Hepatocyte (in vitro differentiated cells): Measurements from ENCODE around the gene SIK2. TPM values are rescaled to one million over a fixed set of nuclear protein-coding genes. Genes with fewer than 3 reads are reported as not detected.

ENCODE experiments used
- DNase-seq: peaks from one replicate; pipeline ENCODE4 v3.0.0-alpha.2; 2016; ENCODE audit warnings: low spot score
- H2AFZ ChIP-seq: fragments of 200-600 bp; sonication (generic); 2 replicates; pipeline ENCODE4 v1.6.0; 2016; ENCODE audit warnings: antibody characterized with exemption, mild to moderate bottlenecking
- H3K27ac ChIP-seq: fragments of 200-600 bp; sonication (generic); 2 replicates; pipeline ENCODE4 v1.5.1; 2016; ENCODE audit warnings: mild to moderate bottlenecking
- H3K27me3 ChIP-seq: fragments of 200-600 bp; sonication (generic); 2 replicates; pipeline ENCODE4 v1.6.1; 2016
- H3K36me3 ChIP-seq: fragments of 200-600 bp; sonication (generic); replicated peaks from 2 replicates; pipeline ENCODE4 v1.5.1; 2016; ENCODE audit warnings: low read depth; ENCODE audit not compliant: insufficient read depth
- H3K4me1 ChIP-seq: fragments of 200-600 bp; sonication (generic); 2 replicates; pipeline ENCODE4 v1.5.1; 2016; ENCODE audit warnings: mild to moderate bottlenecking, moderate library complexity; ENCODE audit not compliant: insufficient read depth
- H3K4me2 ChIP-seq: fragments of 200-600 bp; sonication (generic); 2 replicates; pipeline ENCODE4 v1.6.0; 2016
- H3K4me3 ChIP-seq: fragments of 200-600 bp; sonication (generic); 2 replicates; pipeline ENCODE4 v1.5.1; 2016; ENCODE audit warnings: mild to moderate bottlenecking
- H3K79me2 ChIP-seq: fragments of 200-600 bp; sonication (generic); 2 replicates; pipeline ENCODE4 v1.6.0; 2017; ENCODE audit warnings: mild to moderate bottlenecking
- H3K9me2 ChIP-seq: fragments of 200-600 bp; sonication (generic); replicated peaks from 2 replicates; pipeline ENCODE4 v1.6.0; 2017; ENCODE audit warnings: mild to moderate bottlenecking; ENCODE audit not compliant: insufficient read depth
- H3K9me3 ChIP-seq: fragments of 200-600 bp; sonication (generic); 2 replicates; pipeline ENCODE4 v1.5.1; 2016; ENCODE audit warnings: low read depth, mild to moderate bottlenecking
- H4K20me1 ChIP-seq: fragments of 200-600 bp; sonication (generic); 2 replicates; pipeline ENCODE4 v1.6.0; 2016; ENCODE audit warnings: mild to moderate bottlenecking; ENCODE audit not compliant: insufficient read depth, poor library complexity, severe bottlenecking
- CTCF ChIP-seq: fragments of 200-600 bp; sonication (generic); IDR thresholded peaks from 2 replicates; pipeline ENCODE4 v1.5.1; 2016; ENCODE audit warnings: antibody characterized with exemption, mild to moderate bottlenecking; ENCODE audit not compliant: poor library complexity
- EZH2 ChIP-seq: fragments of 200-600 bp; sonication (generic); IDR thresholded peaks from 2 replicates; pipeline ENCODE4 v1.6.1; 2016; ENCODE audit warnings: antibody characterized with exemption, mild to moderate bottlenecking, borderline replicate concordance
- EZH2phosphoT487 ChIP-seq: fragments of 200-600 bp; sonication (generic); IDR thresholded peaks from one replicate; pipeline ENCODE4 v1.6.1; 2018; ENCODE audit warnings: antibody characterized with exemption, mild to moderate bottlenecking, low read depth, moderate library complexity; ENCODE audit not compliant: unreplicated experiment, severe bottlenecking
- WGBS: methylation state at CpG from one replicate; pipeline ENCODE4 v1.1.6; 2016; ENCODE audit warnings: low lambda C conversion rate; ENCODE audit errors: missing lambda C conversion rate; 5-methylcytosine and 5-hydroxymethylcytosine counted together
- polyA plus RNA-seq: library from polyadenylated mRNA; unstranded; fragments of >200 nt; fragmentation: Nextera tagmentation; extraction: Ambion mirVana; gene quantifications from 2 replicates; pipeline ENCODE4 v1.2.1, GENCODE V29; 2016
- total RNA-seq: library from RNA; depleted of rRNA; stranded (reverse); fragments of >200 nt; gene quantifications from 2 replicates; pipeline ENCODE4 v1.2.3, GENCODE V29; 2014

The SIK2 gene
- total and polyA plus RNA-seq, 2 experiments from 2014 or later = 3.1 to 22.2 TPM

DNA sequence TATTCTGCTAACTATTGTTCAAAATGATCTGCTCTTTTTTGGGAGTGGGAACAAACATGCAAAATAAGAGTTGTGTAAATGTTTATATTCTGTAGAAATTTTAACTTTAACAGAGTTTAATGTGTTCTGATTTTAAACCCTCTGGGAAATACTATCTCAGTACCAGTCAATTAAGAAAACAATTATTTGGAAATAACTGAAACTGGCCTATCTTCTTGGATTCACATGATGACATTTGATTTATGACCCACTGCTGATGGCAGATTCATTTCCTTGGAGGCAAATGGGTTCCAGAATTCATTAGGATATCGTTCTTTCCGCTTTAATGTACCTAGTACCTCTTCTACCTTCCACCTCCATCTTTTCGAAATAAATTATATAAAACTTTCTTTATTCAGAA lies 5.5 kb downstream of the SIK2 start:
- no peak for TF ChIP-seq EZH2
- no peak for TF ChIP-seq EZH2phosphoT487
- no peak for TF ChIP-seq CTCF
- Histone ChIP-seq H3K9me2 (no peaks in the 10 kb centered on the region), H3K4me1 (peaks cover 10% of the 10 kb centered on the region), H3K9me3 (no peaks in the 10 kb centered on the region), H3K4me3 (no peak overlapping the region), H4K20me1 (peaks cover 34% of the 10 kb centered on the region), H3K4me2 (no peak overlapping the region), H3K36me3 (no peaks in the 10 kb centered on the region), H3K27ac (no peak overlapping the region), H3K27me3 (no peaks in the 10 kb centered on the region), H3K79me2 (peaks cover 97% of the 10 kb centered on the region), H2AFZ (no peak overlapping the region)
- no peak for DNase-seq
- 93% methylated on average over 3 of the region's 3 CpGs for WGBS

- peaks cover 3% of the 10 kb centered on the region for H4K20me1 ChIP-seq
Observed at GRCh38 chr11:111612224-111612623, 10.0 kb downstream of the SIK2 start.

GRCh38 chr11:111617286-111617685 lies 15.0 kb downstream of the SIK2 start:
- Histone ChIP-seq H3K36me3 (no peaks in the 10 kb centered on the region), H4K20me1 (no peaks in the 10 kb centered on the region), H3K27me3 (no peaks in the 10 kb centered on the region), H3K4me2 (no peak overlapping the region), H3K9me2 (no peaks in the 10 kb centered on the region), H3K4me3 (no peak overlapping the region), H3K27ac (no peak overlapping the region), H3K79me2 (peaks cover 30% of the 10 kb centered on the region), H3K9me3 (no peaks in the 10 kb centered on the region), H2AFZ (no peak overlapping the region), H3K4me1 (no peaks in the 10 kb centered on the region)
- DNase-seq = no peak
- 88% methylated on average over 4 of the region's 4 CpGs for WGBS
- TF ChIP-seq EZH2 (no peak), EZH2phosphoT487 (no peak), CTCF (no peak)

More at GRCh38 chr11:111612224-111612623, 10.0 kb downstream of the SIK2 start:
- 88% methylated on average over 1 of the region's 1 CpG for WGBS
- Histone ChIP-seq H3K79me2 (peaks cover 71% of the 10 kb centered on the region), H3K4me1 (peaks cover 4% of the 10 kb centered on the region), H3K27me3 (no peaks in the 10 kb centered on the region), H3K9me2 (no peaks in the 10 kb centered on the region), H3K4me3 (no peak overlapping the region), H3K36me3 (no peaks in the 10 kb centered on the region), H3K27ac (no peak overlapping the region), H2AFZ (no peak overlapping the region), H3K4me2 (no peak overlapping the region), H3K9me3 (no peaks in the 10 kb centered on the region)
- no peak for DNase-seq
- TF ChIP-seq CTCF = no peak
- TF ChIP-seq EZH2phosphoT487 = no peak
- TF ChIP-seq EZH2 = no peak

GRCh38 chr11:111620518-111620917 lies 18.3 kb downstream of the SIK2 start:
- Histone ChIP-seq H3K4me3 (no peak overlapping the region), H2AFZ (no peak overlapping the region), H3K27ac (no peak overlapping the region), H3K9me2 (no peaks in the 10 kb centered on the region), H3K4me2 (no peak overlapping the region), H3K4me1 (peaks cover 23% of the 10 kb centered on the region), H3K9me3 (no peaks in the 10 kb centered on the region), H3K79me2 (peaks cover 7% of the 10 kb centered on the region), H3K36me3 (no peaks in the 10 kb centered on the region), H3K27me3 (no peaks in the 10 kb centered on the region), H4K20me1 (no peaks in the 10 kb centered on the region)
- TF ChIP-seq EZH2 = no peak
- TF ChIP-seq CTCF = no peak
- no peak for TF ChIP-seq EZH2phosphoT487
- DNase-seq = no peak
